ENCODE results near the gene KHNYN.
A peak's percentile ranks its signal among the peaks of the same experiment; 100 is the strongest.

KHNYN gene

GRCh38 chr14:24428628-24429394, 943 bp upstream of the KHNYN start:
- peaks cover 6% of the 10 kb centered on the region; the same call in 1 of the 2 replicates for H3F3A ChIP-seq (ENCODE audit: insufficient read depth)
- no peak overlapping the region for H3K27ac ChIP-seq (ENCODE audit: low read depth, low read length)
- H3K79me2 ChIP-seq (ENCODE audit: insufficient read depth, low read length): no peaks in the 10 kb centered on the region
- no peaks in the 10 kb centered on the region for H4K20me1 ChIP-seq (ENCODE audit: low read depth, low read length)
- no peak overlapping the region for H3K4me3 ChIP-seq (ENCODE audit: insufficient read depth, low read length, poor library complexity, severe bottlenecking)
- H3K36me3 ChIP-seq (ENCODE audit: low read length): no peaks in the 10 kb centered on the region
- H3K9me2 ChIP-seq (replicated peaks; ENCODE audit: insufficient read depth, low read length): no peaks in the 10 kb centered on the region
- peak overlapping the region; percentile 92 for H3K4me2 ChIP-seq (ENCODE audit: low read depth, low read length, poor library complexity, severe bottlenecking)
- H2AFZ ChIP-seq (ENCODE audit: low read depth, low read length, severe bottlenecking): peak overlapping the region; percentile 91
- H3K9ac ChIP-seq (ENCODE audit: low read length): peak overlapping the region; percentile 73; the same call in 1 of the 2 replicates
- TF ChIP-seq CTCF (IDR thresholded peaks at IDR 0.05; ENCODE audit: insufficient read depth, low read length, poor library complexity, severe bottlenecking): no peak
- TF ChIP-seq EZH2phosphoT487 (conservative IDR thresholded peaks at IDR 0.05; ENCODE audit: low read length): no peak
- H3K27me3 ChIP-seq (ENCODE audit: low read length): no peaks in the 10 kb centered on the region
- H3K9me3 ChIP-seq (ENCODE audit: insufficient read depth, low read length): no peaks in the 10 kb centered on the region

GRCh38 chr14:24430143-24430681, 458 bp downstream of the KHNYN start:
- peak overlapping the region; percentile 92 for H3K4me2 ChIP-seq (ENCODE audit: low read depth, low read length, poor library complexity, severe bottlenecking)
- H3K36me3 ChIP-seq (ENCODE audit: low read length): no peaks in the 10 kb centered on the region
- peak overlapping the region; percentile 71 for H3K4me3 ChIP-seq (ENCODE audit: insufficient read depth, low read length, poor library complexity, severe bottlenecking)
- H3K9ac ChIP-seq (ENCODE audit: low read length): peak overlapping the region; percentile 73
- no peaks in the 10 kb centered on the region for H3K79me2 ChIP-seq (ENCODE audit: insufficient read depth, low read length)
- H3K27ac ChIP-seq (ENCODE audit: low read depth, low read length): peak overlapping the region; percentile 79
- H3K9me3 ChIP-seq (ENCODE audit: insufficient read depth, low read length): no peaks in the 10 kb centered on the region
- TF ChIP-seq CTCF (IDR thresholded peaks at IDR 0.05; ENCODE audit: insufficient read depth, low read length, poor library complexity, severe bottlenecking): no peak
- TF ChIP-seq EZH2phosphoT487 (conservative IDR thresholded peaks at IDR 0.05; ENCODE audit: low read length): no peak
- H2AFZ ChIP-seq (ENCODE audit: low read depth, low read length, severe bottlenecking): peak overlapping the region; percentile 91
- no peaks in the 10 kb centered on the region for H3K27me3 ChIP-seq (ENCODE audit: low read length)
- no peaks in the 10 kb centered on the region for H3K9me2 ChIP-seq (replicated peaks; ENCODE audit: insufficient read depth, low read length)
- no peaks in the 10 kb centered on the region for H4K20me1 ChIP-seq (ENCODE audit: low read depth, low read length)
- peaks cover 6% of the 10 kb centered on the region; the same call in 1 of the 2 replicates for H3F3A ChIP-seq (ENCODE audit: insufficient read depth)

DNA sequence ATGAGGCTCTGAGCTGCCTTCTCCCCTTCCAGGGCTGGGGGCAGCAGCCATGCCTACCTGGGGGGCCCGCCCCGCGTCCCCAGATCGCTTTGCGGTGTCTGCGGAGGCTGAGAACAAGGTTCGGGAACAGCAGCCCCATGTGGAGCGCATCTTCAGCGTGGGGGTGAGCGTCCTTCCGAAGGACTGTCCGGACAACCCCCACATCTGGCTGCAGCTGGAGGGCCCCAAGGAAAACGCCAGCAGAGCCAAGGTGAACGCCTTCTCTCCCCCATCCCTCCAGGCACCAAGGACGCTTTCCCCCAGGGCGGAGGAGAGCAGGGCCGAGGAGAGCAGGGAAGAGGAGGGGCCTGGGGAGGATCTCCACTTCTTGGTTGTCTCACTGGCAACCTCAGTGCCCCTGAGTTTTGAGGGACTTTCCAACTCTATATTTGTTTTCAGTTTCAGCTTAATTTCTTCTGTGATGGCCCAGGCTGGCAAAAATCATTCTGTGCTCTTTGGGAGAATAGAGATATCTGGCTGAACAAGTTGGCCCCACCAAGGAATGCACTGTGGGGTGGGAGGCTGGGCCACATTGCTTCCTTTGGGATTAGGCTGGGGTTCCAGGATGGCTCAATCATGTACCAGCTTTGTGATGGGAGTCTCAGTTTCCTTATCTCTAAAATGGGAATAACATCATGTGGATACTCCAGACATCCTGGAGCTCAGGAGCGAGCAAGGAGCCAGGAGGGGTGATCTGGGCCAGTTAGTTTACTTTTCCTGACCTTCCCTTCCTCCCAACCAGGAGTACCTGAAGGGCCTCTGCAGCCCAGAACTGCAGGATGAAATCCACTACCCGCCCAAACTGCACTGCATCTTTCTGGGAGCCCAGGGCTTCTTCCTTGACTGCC, 1.2 kb downstream of the KHNYN start:
- Histone ChIP-seq H3K27me3 (ENCODE audit: low read length) (no peaks in the 10 kb centered on the region), H3K9me2 (replicated peaks; ENCODE audit: insufficient read depth, low read length) (no peaks in the 10 kb centered on the region), H3K79me2 (ENCODE audit: insufficient read depth, low read length) (no peaks in the 10 kb centered on the region), H3K9me3 (ENCODE audit: insufficient read depth, low read length) (no peaks in the 10 kb centered on the region), H3F3A (ENCODE audit: insufficient read depth) (peaks cover 6% of the 10 kb centered on the region; the same call in 1 of the 2 replicates), H3K4me3 (ENCODE audit: insufficient read depth, low read length, poor library complexity, severe bottlenecking) (peak overlapping the region; percentile 71), H3K36me3 (ENCODE audit: low read length) (no peaks in the 10 kb centered on the region), H3K27ac (ENCODE audit: low read depth, low read length) (peak overlapping the region; percentile 79), H3K4me2 (ENCODE audit: low read depth, low read length, poor library complexity, severe bottlenecking) (peak overlapping the region; percentile 92), H2AFZ (ENCODE audit: low read depth, low read length, severe bottlenecking) (peak overlapping the region; percentile 17), H3K9ac (ENCODE audit: low read length) (peak overlapping the region; percentile 73), H4K20me1 (ENCODE audit: low read depth, low read length) (no peaks in the 10 kb centered on the region)
- TF ChIP-seq CTCF (IDR thresholded peaks at IDR 0.05; ENCODE audit: insufficient read depth, low read length, poor library complexity, severe bottlenecking): no peak
- no peak for TF ChIP-seq EZH2phosphoT487 (conservative IDR thresholded peaks at IDR 0.05; ENCODE audit: low read length)
